GM08714 (cell line): ENCODE data around the gene ANP32A.

Experiments
- H3K4me3 ChIP-seq: fragments of 200-500 bp; sonication (Bioruptor generic); 2 replicates; pipeline ENCODE4 v1.5.1; 2014; ENCODE audit warnings: mild to moderate bottlenecking, low read length, inconsistent platforms
- ZNF274 ChIP-seq: IDR thresholded peaks from 2 replicates; pipeline ENCODE4 v1.6.1; 2012; ENCODE audit warnings: mild to moderate bottlenecking, low read depth, low read length

Gene ANP32A

DNA sequence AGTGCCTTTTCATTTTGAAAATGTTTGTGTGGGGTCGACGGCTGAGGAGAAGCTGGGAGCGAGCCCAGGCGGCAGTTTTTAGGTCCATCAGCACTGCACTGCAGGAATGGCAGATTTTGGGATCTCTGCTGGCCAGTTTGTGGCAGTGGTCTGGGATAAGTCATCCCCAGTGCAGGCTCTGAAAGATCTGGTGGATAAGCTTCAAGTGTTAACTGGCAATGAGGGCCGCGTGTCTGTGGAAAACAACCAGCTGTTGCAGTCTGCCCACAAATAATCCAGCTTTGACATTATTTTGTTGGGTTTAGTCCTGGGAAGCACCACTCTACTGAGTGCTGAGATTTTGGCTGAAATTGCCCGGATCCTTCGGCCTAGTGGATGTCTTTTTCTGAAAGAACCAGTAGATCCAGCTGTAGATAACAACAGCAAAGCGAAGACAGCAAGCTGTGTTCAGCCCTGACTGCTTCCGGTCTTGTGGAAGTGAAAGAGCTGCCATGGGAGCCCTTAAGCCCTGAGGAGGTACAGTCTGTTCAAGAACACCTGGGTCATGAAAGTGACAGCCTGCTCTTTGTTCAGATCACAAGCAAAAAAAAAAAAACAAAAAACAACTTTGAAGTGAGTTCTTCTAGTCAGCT, 13.1 kb upstream of the ANP32A start:
- no peak for TF ChIP-seq ZNF274
- no peak overlapping the region for H3K4me3 ChIP-seq

DNA sequence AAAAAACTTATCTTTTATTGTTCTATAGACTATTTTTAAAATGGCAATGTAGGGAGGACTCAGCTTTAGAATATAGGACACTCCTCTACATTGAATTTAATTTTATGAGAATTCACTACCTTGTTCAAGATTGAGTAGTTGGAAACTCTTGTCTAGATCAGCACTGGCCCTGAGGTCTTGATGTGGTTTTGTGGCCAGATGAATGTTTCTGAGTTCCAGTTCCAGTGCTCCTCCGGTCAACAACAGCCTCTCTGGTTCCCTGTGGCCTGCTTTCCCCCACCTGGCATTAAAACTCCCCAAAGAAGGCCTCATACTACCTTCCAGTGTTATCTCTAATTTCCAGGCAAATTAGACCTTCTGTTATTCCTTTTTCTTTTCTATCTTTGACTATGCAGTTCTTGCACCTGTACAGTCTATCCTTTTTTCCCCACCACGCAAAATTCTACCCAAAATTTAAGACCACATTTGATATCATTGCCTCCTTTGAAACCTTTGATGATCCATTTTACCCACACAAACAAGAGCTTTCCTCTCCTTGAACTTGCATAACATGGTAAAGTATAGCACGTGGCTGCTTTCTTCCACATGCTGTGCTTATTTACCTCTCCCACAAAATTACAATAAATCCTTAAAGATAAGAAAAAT, 9.6 kb upstream of the ANP32A start:
- H3K4me3 ChIP-seq, result no peak overlapping the region
- no peak for TF ChIP-seq ZNF274

DNA sequence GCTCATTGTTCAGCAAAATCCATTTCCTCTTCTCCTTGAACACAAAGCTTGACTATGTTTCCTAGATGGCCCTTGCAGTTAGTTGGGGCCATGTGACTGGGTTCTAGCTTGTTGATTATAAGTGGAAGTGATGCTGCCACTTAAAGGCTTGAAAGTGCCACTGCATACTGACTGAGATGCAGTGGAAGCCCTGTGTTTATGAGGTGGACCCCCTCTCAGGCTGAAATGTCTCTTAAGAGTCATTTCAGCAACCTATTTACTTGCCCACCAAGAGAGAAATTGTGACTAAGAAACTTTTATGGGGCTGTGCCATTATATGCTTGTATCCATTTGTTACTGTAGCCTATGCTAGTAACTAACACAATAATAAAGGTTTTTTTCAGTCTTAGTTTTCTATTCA, 8.4 kb upstream of the ANP32A start:
- no peak for TF ChIP-seq ZNF274
- H3K4me3 ChIP-seq, result no peak overlapping the region

DNA sequence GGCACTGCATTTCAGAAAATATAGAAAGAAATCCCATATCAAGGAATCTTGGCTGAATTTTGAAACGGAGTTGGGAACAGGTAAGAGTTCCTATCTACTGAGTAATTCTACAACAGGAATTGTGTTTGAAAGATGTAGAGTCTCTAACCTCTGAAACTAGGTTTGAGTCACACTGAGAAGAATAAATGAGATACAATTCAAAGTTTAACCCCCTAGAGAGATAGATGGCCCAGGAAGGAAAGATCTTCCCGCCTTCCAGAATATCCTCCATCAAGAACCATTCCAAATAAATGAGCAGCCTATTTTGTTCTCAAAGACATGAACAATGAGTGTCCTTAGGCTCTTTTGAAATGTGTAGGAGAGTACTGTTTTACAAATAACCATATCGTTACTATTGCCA, 2.9 kb upstream of the ANP32A start:
- no peak overlapping the region for H3K4me3 ChIP-seq
- TF ChIP-seq ZNF274, result no peak

DNA sequence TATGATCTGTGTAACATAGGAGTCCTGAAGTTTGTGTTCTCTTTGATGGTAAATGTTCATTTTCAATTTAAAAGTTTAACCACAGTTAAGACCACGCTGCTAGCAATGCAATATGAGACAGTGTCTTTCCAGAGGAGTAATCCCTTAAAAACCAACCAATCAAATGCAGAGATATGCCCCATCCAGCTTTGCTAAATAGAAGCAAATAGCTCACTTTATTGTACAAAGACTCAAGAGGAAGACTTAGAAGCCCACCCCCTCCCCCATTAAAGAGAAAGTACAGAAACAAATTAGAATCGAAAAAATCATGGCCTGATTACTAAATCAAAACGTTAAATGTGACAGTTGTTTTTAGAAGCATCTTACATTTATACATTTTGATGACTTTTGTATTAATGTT, 2.1 kb upstream of the ANP32A start:
- no peak for TF ChIP-seq ZNF274
- H3K4me3 ChIP-seq, result no peak overlapping the region; the same call in 1 of the 2 replicates

DNA sequence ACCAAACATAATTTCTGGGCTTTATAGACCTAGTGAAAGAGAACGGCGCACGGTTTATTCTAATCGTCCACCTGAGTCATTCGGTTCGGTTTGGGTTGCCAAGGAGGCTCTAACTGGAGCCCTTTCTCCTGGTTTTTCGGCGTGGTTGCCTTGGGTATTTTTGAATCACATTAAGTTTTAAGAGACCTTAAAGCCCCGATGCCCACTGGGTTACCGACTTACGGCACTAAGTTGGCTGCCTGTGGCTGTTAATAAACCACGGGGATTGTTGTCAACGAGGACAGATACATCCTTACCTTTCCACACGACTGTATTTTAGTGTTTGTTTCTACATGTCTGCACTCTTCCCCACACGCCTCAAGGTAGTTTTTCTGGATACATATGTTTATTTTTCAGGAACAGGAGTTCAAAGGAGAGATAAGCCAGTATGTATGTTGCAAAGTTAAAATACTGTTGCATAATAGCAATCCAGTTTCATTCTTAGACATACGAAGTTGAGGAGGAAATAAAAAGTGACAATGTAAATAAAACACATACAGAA, 1.2 kb upstream of the ANP32A start:
- H3K4me3 ChIP-seq, result peak overlapping the region; percentile 99
- TF ChIP-seq ZNF274, result no peak

DNA sequence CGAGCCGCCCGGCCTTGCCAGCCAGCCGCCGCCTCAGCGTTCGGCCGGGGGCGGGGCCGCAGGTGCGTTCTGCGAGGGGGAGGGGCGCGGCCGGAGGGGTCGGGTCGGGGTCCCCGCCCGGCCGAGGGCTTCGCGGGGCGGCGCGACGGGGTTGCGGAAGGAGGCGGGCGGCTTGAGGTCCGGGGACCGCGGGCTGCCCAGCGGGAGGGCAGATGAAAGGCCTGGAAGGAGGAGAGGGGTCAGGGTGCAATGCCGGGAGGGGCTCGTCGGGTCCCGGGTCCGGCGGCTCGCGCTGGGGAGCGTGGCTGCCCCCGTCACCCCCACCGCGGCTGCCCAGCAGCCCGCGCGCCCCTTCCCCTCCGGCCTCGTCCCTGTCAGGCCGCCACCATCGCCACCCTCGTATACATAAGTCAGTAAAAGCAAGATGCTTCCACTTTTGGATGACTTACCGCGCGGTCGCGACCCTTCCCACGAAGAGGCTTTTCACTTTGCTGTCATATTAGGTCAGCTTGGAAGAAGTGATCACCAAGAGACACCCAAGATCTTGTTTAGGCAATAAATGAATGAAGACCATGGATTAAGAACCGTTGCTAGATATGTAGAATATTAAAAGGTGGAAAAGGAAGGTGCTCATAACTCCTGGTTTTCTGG, 620 bp upstream of the ANP32A start:
- H3K4me3 ChIP-seq, result peak overlapping the region; percentile 99
- no peak for TF ChIP-seq ZNF274

DNA sequence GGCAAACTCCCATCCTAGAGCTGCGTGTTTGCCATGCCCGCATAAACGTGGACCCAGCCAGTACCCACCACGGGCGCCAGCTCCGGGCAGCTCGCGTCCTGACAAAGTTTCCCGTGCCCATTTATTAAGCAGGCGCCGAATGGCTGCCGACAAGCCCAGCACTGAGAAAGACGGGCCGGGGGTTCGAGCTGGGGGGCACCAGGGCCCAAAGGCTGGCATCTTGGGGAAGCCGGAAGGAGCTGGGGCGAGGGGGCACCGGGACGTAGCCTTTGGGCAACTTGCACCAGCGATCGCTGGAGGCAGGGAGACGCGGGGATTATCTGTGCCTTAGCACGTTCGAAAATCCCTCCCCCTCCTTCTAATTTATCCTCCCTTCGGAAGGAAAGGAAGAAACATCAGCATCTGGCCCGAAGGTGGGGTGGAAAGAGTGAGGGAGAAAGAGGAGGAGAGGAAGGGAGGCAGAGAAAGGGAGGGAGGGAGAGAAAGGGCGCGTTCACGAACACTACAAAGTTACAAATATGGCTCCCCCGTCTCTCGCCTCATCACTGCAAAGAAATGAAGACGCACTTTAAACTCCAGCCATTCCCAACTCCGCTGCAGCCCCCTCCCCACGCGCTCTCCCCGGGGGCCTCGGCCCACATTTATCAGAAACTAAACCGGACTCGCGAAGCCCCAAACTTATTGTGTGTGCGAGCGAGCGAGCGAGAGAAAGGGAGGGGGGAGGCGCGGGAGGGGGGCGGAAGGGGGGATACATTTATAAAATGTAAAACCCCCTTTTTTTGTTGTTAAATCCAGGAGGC, 1.0 kb downstream of the ANP32A start:
- H3K4me3 ChIP-seq, result peak overlapping the region; percentile 89
- TF ChIP-seq ZNF274, result no peak

DNA sequence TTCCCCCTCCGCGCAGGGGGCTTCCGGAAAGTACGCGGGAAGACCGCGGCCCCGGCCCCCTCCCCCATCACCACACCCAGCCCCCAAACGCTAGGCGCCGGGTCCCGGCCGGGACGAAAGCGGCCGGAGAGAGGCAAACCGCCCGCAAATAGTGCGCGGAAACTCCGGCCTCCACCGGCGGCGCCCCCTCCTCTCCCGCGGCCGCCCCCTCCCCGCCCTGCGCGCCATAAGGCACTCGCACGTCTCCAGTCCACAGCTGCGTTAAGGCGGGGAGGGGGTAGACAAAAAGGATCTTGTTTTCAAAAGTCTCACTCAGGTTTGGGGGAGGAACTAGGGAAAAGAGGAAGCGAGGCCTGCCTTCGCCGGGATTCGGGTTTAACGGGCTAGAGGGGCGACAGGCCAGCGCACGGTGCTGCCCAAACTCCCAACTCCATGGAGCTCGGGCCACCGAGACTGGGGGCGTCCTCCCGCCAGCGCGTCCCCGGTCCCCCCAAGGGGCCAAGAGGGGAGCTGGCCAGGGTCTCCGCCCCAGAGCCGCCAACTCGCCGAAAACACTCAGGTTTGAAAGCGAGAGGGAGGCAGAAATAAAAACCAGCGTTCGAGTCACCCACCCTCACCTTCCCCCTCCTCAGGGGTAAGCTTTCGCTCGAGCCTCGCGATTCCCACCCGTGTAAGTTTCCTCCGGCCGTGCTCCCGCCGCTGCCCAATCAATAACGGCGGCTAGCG, 1.8 kb downstream of the ANP32A start:
- TF ChIP-seq ZNF274, result no peak
- peak overlapping the region; percentile 89 for H3K4me3 ChIP-seq

DNA sequence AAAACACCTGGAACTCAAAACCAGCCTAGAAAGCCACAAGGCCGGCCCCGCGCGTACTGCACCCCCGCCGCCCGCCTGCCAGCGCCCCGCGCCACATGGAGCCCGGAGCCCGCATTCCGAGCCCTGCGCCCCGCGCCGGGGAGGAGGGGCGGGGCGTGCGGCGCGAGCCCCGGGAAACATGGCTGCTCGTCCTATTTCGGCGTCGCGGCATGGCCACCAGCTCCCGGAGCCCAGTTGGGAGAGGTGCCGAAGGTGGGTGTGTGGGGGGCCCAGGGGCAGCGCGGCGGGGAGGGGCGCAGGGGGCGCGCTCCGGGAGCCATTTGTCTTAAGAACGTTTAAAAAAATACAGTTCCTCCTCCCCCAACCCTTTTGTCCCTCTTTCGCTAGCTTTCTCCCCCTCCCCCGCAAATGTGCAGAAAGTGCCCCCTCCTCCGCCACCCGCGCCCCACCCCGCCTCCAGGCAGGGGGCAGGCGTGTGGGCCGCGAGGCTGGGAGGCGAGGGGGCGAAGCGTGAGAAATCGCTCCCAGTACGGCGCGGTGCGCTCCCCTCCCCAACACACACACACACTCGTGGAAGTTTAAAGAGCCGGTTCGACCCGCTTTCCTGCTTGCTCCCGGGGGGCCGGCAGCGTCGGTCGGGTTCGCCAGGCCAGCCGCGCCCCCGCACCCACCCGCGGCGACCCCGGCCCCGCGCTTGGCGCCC, 2.5 kb downstream of the ANP32A start:
- peak overlapping the region; percentile 89 for H3K4me3 ChIP-seq
- no peak for TF ChIP-seq ZNF274

DNA sequence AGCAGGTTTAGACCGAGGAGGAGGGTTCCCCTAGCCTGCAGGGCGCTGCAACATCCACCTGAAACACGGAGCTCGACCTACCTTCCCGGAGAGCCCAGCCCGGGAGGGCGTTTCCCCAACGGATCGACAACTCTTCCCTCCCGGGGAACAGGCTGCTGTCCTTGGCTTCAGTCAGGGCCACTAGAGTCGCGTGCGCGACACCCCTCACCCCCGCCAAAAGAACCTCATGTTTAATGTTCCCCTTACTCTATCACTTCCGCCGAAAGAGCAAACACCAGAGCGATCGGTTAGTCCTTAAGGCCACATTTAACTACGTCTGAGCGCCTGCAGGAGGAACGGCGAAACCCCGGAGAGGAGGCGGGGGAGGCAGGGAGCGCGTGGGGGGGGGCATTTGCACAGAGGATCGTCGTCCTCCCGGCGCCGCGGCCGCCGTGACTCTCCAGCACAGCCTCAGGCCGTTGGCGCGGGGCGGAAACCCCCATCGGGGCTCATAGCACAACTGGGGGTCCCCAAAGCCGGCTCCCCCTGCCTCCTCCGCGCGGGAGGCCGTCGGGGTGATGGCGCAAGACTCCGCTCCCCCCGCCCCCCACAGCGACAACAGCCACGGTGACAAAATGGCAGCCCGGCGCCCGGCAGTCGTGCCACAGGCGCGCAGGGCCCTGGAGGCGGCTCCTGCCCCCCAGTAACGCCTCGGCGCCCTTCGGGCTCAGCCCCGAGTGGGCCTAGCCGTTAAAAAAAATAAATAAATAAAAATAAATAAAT, 3.2 kb downstream of the ANP32A start:
- TF ChIP-seq ZNF274, result no peak
- peak overlapping the region; percentile 89 for H3K4me3 ChIP-seq

DNA sequence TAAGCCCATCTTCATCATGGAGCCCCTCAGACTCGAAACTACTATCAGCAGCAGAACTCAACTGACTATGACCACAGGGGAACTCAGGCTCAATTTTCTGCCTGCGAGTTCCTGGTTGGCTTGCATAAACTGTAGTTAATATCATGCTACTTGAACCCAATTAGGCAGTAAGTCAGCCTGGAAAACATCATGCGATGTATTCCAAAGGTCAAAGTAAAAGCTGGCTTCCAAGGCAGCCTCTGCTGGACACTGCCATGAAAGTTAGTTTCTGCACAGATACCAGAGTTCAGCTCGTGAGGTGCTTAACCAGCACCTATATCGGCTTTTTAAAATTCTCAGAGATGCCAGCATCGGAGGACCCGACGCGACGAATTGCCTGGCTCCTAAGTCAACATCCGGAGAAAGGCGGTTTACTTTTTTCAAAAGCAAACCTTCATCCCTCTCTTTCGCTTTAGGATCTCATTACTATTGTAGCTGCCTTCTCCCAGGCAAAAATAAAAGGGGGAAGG, 3.8 kb downstream of the ANP32A start:
- TF ChIP-seq ZNF274, result no peak
- peak overlapping the region; percentile 89 for H3K4me3 ChIP-seq

DNA sequence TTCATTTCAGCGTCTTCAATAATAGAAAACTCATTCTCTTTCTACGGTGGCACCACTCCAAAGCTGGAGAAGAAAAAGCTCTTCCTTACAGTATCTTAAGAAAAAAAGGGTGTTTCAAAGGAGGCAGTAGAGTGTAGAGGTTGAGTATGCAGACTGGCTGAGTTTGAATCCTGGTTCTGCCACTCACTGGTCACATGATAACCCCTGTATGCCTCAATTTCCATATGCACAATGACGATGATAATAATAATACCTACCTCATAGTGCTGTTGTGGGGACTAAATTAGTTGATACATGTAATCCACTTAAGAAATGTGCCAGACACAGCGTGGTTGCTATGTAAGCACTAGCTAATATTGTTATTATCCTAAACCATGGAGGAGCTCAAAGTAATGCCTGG, 4.5 kb downstream of the ANP32A start:
- no peak for TF ChIP-seq ZNF274
- peak overlapping the region; percentile 89 for H3K4me3 ChIP-seq
